Measurements from ENCODE around the gene CPLANE1.
"Not testable (repeated sequence)": the region's sequence is repeated elsewhere in the genome, so short reads cannot be mapped to it uniquely, and the experiment has no call there.

CPLANE1 gene

GRCh38 chr5:37207802-37208201 lies 41.4 kb downstream of the CPLANE1 start:
- DNase-seq = no peak

DNA sequence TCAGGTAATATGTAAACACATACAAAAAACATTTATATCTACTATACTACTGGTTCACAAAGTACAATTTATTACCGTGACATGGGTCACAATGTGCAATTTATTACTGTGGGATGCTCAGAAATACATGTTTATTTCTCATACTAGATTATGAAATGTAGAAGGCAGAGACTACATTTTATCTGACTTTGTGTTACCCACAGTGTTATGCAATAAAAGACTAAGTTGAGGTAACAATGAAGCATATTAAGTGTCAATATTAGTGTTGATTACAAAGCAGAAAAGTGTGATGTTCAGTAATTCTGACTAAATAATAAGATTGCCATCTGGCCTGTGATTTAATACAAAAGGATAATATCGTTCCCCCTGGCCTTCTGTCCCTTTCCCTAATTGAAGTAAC lies 42.4 kb downstream of the CPLANE1 start:
- no peak for DNase-seq

GRCh38 chr5:37198842-37199241 lies 50.3 kb downstream of the CPLANE1 start:
- no peak for DNase-seq

- DNase-seq = no peak
Observed at GRCh38 chr5:37198061-37198460, 51.1 kb downstream of the CPLANE1 start.

DNA sequence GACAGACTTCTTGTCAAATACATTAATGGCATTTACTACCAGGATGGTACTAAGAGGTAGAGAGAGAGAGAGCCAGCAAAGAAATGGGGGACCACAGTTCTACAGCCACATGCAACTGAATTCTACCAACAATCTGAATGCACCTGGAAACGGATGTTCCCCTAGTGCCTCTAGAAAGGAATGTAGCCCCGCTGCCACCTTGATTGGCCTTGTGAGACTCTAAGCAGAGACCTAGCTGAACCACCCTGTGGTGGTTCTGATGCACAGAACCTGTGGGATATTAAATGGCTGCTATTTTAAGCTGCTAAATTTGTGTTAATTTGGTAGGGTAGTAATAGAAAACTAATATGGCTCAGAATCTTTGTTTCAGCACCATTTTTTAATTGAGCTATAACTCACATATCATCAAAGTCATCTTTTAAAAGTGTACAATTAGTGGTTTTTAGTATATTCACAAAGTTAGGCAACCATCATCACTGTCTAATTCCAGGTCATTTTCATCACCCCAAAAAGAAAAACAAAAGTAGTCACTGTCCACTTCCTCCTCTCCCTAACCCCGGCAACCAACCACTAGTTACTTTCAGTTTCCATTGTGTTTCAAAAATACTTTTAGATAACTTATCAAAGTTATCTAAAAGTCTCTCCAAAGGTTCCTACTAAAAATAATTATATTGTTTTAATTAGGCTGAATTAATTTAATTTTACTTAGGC lies 51.7 kb downstream of the CPLANE1 start:
- DNase-seq = no peak

- DNase-seq = no peak
Observed at GRCh38 chr5:37190592-37190991, 58.6 kb downstream of the CPLANE1 start.

GRCh38 chr5:37189355-37189754 lies 59.8 kb downstream of the CPLANE1 start:
- no peak for DNase-seq

- no peak for DNase-seq
Observed at GRCh38 chr5:37187465-37187977, 61.7 kb downstream of the CPLANE1 start.

- DNase-seq = no peak
Observed at GRCh38 chr5:37184748-37185364, 64.3 kb downstream of the CPLANE1 start.

GRCh38 chr5:37182667-37183066 lies 66.5 kb downstream of the CPLANE1 start:
- DNase-seq = no peak

- DNase-seq = no peak
Observed at GRCh38 chr5:37174928-37175327, 74.2 kb downstream of the CPLANE1 start.

DNA sequence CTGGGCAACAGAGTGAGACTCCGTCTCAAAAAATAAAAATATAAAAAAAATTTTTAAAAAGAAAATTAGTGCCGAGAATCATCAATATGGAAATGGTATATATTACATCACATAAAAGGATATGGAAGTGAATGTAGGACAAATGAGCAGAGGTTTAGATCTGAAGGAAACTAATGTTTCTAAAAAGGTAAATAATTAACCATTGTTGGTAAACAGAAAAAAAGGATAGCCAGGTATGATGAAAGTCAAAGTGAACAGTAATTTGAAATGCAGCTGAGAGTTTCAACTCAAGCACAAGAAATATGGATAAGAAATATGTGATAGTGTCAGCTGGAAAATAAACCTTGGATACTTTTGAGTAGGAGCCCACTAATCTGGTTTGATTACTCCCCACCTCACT lies 76.2 kb downstream of the CPLANE1 start:
- no peak for DNase-seq

GRCh38 chr5:37170856-37171255 lies 78.3 kb downstream of the CPLANE1 start:
- no peak for DNase-seq

GRCh38 chr5:37166197-37166596 lies 83.0 kb downstream of the CPLANE1 start:
- DNase-seq = no peak

DNA sequence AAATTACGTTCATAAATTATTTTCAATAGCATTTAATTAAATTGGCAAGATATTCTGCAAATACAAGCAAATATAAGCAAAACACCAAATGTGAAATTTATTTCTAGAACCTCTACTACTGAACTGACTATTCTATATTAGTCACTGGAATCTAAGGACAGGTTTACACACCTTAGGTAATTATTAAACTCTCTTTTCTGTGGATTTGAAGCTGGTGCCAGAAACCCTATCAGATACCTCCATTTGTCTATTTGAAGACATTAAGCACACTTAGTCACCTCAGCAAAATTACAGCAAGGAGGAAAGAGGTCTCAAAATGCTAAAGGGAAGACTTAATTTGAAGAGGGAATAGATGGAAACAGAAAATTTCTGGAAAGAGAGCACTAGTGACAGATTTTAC lies 83.4 kb downstream of the CPLANE1 start:
- no peak for DNase-seq

GRCh38 chr5:37153661-37154060 lies 95.5 kb downstream of the CPLANE1 start:
- no peak for DNase-seq

GRCh38 chr5:37146896-37147295 lies 102.3 kb downstream of the CPLANE1 start:
- DNase-seq = no peak

DNA sequence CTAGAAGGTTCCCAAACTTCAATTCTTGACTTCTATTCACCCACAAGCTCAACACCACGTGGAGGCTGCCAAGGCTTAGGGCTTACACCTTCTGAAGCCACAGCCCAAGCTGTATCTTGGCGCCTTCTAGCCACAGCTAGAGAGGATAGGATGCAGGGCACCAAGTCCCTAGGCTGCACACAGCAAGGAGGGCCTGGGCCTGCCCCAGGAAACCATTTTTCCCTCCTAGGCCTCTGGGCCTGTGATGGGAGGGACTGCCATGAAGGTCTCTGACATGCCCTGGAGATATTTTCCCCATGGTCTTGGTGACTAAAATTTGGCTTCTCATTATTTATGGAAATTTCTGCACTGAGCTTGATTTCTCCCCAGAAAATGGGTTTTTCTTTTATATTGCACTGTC lies 112.5 kb downstream of the CPLANE1 start:
- no peak for DNase-seq

GRCh38 chr5:37135312-37135711 lies 113.9 kb downstream of the CPLANE1 start:
- DNase-seq = not testable (repeated sequence)

- no peak for DNase-seq
Observed at GRCh38 chr5:37133939-37134338, 115.2 kb downstream of the CPLANE1 start.

- no peak for DNase-seq
Observed at GRCh38 chr5:37132646-37133045, 116.5 kb downstream of the CPLANE1 start.

DNA sequence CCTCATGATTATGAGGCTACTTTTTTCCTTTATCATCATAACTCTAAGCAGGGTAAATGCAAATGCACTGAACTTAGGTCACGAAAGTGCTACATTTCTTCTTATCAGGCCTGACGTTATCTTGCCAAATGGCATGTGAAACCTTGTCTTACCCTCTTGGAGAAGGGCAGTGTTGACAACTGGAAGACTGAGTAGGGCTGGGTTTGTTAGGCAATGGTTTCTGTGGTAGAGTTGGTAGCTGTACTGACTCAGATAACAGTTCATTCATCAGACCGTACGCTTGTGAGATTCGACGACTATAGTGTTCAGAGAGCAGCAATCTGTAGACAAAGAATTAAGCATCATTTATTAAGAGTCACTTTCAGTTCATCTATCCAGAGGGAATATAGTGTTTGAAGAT lies 127.7 kb downstream of the CPLANE1 start:
- no peak for DNase-seq

- peak; percentile 25 to 54 for DNase-seq
Observed at GRCh38 chr5:37121027-37121426, 128.1 kb downstream of the CPLANE1 start.

GRCh38 chr5:37120270-37120669 lies 128.9 kb downstream of the CPLANE1 start:
- DNase-seq = no peak

DNA sequence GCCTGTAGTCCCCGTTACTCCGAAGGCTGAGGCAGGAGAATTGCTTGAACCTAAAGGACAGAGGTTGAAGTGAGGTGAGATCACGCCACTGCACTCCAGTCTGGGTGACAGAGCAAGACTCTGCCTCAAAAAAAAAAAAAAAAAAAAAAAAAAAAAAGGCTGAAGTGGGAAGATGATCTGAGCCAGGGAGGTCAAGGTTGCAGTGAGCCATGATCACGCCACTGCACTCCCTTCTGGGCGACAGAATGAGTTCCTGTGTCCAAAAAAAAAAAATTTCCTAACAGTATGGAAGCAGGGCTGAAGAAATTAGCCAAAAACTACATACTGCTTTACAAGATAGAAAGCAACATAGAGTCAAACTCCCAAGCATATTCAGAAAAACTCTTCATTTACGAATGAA lies 132.8 kb downstream of the CPLANE1 start:
- DNase-seq = no peak

All from NCI-H1930 (cell line).